Rectal smooth muscle tissue (tissue), 1 donor: Measurements from ENCODE around the gene SLC13A2.

Experiments
- H3K27ac ChIP-seq: one replicate; pipeline ENCODE4 v1.7.0; 2013; ENCODE audit warnings: low read depth, low read length, inconsistent platforms
- H3K27me3 ChIP-seq: one replicate; pipeline ENCODE4 v1.7.0; 2013; ENCODE audit warnings: low read length; ENCODE audit not compliant: control insufficient read depth, insufficient read depth
- H3K36me3 ChIP-seq: one replicate; pipeline ENCODE4 v1.7.0; 2013; ENCODE audit warnings: low read length; ENCODE audit not compliant: control insufficient read depth, insufficient read depth
- H3K4me1 ChIP-seq: one replicate; pipeline ENCODE4 v1.7.0; 2013; ENCODE audit warnings: low read length; ENCODE audit not compliant: control insufficient read depth, insufficient read depth
- H3K4me3 ChIP-seq: one replicate; pipeline ENCODE4 v1.7.0; 2013; ENCODE audit warnings: low read length
- H3K9ac ChIP-seq: one replicate; pipeline ENCODE4 v1.7.0; 2013; ENCODE audit warnings: low read length

SLC13A2 gene

GRCh38 chr17:28474111-28474531, 677 bp downstream of the SLC13A2 start:
- Histone ChIP-seq H3K27me3 (no peaks in the 10 kb centered on the region), H3K27ac (no peak overlapping the region), H3K36me3 (no peaks in the 10 kb centered on the region), H3K9ac (no peak overlapping the region), H3K4me3 (no peak overlapping the region), H3K4me1 (no peaks in the 10 kb centered on the region)

GRCh38 chr17:28475151-28475900, 1.9 kb downstream of the SLC13A2 start:
- H3K4me1 ChIP-seq: no peaks in the 10 kb centered on the region
- H3K36me3 ChIP-seq: no peaks in the 10 kb centered on the region
- no peak overlapping the region for H3K4me3 ChIP-seq
- no peak overlapping the region for H3K9ac ChIP-seq
- no peak overlapping the region for H3K27ac ChIP-seq
- no peaks in the 10 kb centered on the region for H3K27me3 ChIP-seq

GRCh38 chr17:28476076-28476865, 2.8 kb downstream of the SLC13A2 start:
- Histone ChIP-seq H3K4me1 (no peaks in the 10 kb centered on the region), H3K9ac (no peak overlapping the region), H3K4me3 (no peak overlapping the region), H3K27ac (no peak overlapping the region), H3K36me3 (no peaks in the 10 kb centered on the region), H3K27me3 (no peaks in the 10 kb centered on the region)

GRCh38 chr17:28477928-28478327, 4.5 kb downstream of the SLC13A2 start:
- H3K27ac ChIP-seq: no peak overlapping the region
- H3K9ac ChIP-seq: no peak overlapping the region
- H3K36me3 ChIP-seq: no peaks in the 10 kb centered on the region
- H3K4me3 ChIP-seq: no peak overlapping the region
- H3K27me3 ChIP-seq: no peaks in the 10 kb centered on the region
- H3K4me1 ChIP-seq: no peaks in the 10 kb centered on the region

GRCh38 chr17:28478712-28479615, 5.5 kb downstream of the SLC13A2 start:
- Histone ChIP-seq H3K4me3 (no peak overlapping the region), H3K4me1 (no peaks in the 10 kb centered on the region), H3K9ac (no peak overlapping the region), H3K27ac (no peak overlapping the region), H3K27me3 (no peaks in the 10 kb centered on the region), H3K36me3 (no peaks in the 10 kb centered on the region)

GRCh38 chr17:28480278-28480677, 6.8 kb downstream of the SLC13A2 start:
- Histone ChIP-seq H3K27ac (no peak overlapping the region), H3K27me3 (no peaks in the 10 kb centered on the region), H3K36me3 (no peaks in the 10 kb centered on the region), H3K4me1 (no peaks in the 10 kb centered on the region), H3K9ac (no peak overlapping the region), H3K4me3 (no peak overlapping the region)

GRCh38 chr17:28480799-28481571, 7.5 kb downstream of the SLC13A2 start:
- Histone ChIP-seq H3K9ac (no peak overlapping the region), H3K27me3 (no peaks in the 10 kb centered on the region), H3K4me1 (no peaks in the 10 kb centered on the region), H3K27ac (no peak overlapping the region), H3K36me3 (no peaks in the 10 kb centered on the region), H3K4me3 (no peak overlapping the region)

GRCh38 chr17:28482551-28483199, 9.2 kb downstream of the SLC13A2 start:
- no peak overlapping the region for H3K27ac ChIP-seq
- no peak overlapping the region for H3K4me3 ChIP-seq
- H3K27me3 ChIP-seq: no peaks in the 10 kb centered on the region
- H3K4me1 ChIP-seq: no peaks in the 10 kb centered on the region
- no peaks in the 10 kb centered on the region for H3K36me3 ChIP-seq
- no peak overlapping the region for H3K9ac ChIP-seq

- Histone ChIP-seq H3K4me3 (no peak overlapping the region), H3K27ac (no peak overlapping the region), H3K4me1 (no peaks in the 10 kb centered on the region), H3K27me3 (no peaks in the 10 kb centered on the region), H3K9ac (no peak overlapping the region), H3K36me3 (no peaks in the 10 kb centered on the region)
Observed at GRCh38 chr17:28484296-28484695, 10.9 kb downstream of the SLC13A2 start.

- Histone ChIP-seq H3K27ac (no peak overlapping the region), H3K36me3 (no peaks in the 10 kb centered on the region), H3K27me3 (no peaks in the 10 kb centered on the region), H3K4me3 (no peak overlapping the region), H3K4me1 (no peaks in the 10 kb centered on the region), H3K9ac (no peak overlapping the region)
Observed at GRCh38 chr17:28485049-28485448, 11.6 kb downstream of the SLC13A2 start.

- Histone ChIP-seq H3K9ac (no peak overlapping the region), H3K36me3 (no peaks in the 10 kb centered on the region), H3K27me3 (no peaks in the 10 kb centered on the region), H3K4me3 (no peak overlapping the region), H3K4me1 (no peaks in the 10 kb centered on the region), H3K27ac (no peak overlapping the region)
Observed at GRCh38 chr17:28487881-28488532, 14.6 kb downstream of the SLC13A2 start.
